Heart left ventricle (tissue), 13 donors: ENCODE results near the gene ZSCAN32.

Experiments
- CTCF ChIP-seq, 12 donors: fragments of 200-600 bp; sonication (generic) in 4 of 12; IDR thresholded peaks; one replicate each; pipeline versions ENCODE4 v1.5.0 to v1.8.0; 2018 to 2022; ENCODE audit warnings: antibody characterized with exemption in 12 of 12, mild to moderate bottlenecking in 5 of 12
- POLR2A ChIP-seq, 2 donors: fragments of 450-650 bp; IDR thresholded peaks; one replicate each; pipeline ENCODE4 v1.6.1; 2017; ENCODE audit warnings: antibody characterized with exemption in 2 of 2, mild to moderate bottlenecking in 2 of 2, moderate library complexity in 2 of 2
- donor health status: ischemic (EF 13 %, LVEDD 7.1; RV severe dilation, severe dysfunction).
- donor health status: DM: no; HTN: yes; CAD: no.
- donor health status: DM: no; HTN: no; CAD: no.
- donor health status: ischemic (EF 25% LVEDD 6.9; RV normal size, moderate dysfunction).
- donor health status: ischemic (EF 25% LVEDD 5.7; RV mildly dilated, moderate dysfunction).
- donor health status: ischemic (EF 35%, LVEDD 5.7; RV mildly dilated, moderate dysfunction).
- donor health status: nonischemic (EF 11% LVEDD 7.7; RV severe dilation, severe dysfunction).
- donor health status: DM: yes; HTN: yes; CAD: no.
- donor health status: PGD.
- donor health status: ischemic (EF 29% LVEDD 5.4; RV normal size, mild dysfunction).
- donor health status: nonischemic (EF 23%, LVEDD 6.1; RV moderate dilation, normal function).

GRCh38 chr16:3356118-3356517 lies 44.7 kb downstream of the ZSCAN32 start:
- TF ChIP-seq CTCF (IDR thresholded peaks at IDR 0.05) (no peak), POLR2A (IDR thresholded peaks at IDR 0.05) (no peak)
